ENCODE data around the gene ASF1A.

DNA sequence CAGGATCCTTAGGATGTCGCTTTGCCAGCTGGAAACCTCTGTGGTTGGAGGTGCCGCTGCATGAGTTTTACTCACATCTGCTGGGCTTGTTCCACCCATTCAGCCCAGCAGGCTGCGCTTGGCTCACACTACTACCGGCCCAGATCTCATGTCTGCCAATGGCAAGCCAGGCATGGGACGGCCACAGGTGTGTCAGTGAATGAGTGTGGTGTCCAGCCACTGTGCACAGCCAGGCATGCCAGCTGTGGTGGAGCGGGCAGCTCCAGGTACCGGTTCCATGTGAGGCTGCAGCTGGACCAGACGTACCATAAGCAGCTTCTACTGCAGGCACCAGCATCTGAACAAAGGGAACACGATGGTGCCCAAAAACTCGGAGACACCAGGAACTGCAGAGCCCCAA lies 33.1 kb upstream of the ASF1A start:
- no peak for TF ChIP-seq PAX8 (CRISPR knock-in tag; IDR thresholded peaks at IDR 0.05; ENCODE audit: borderline replicate concordance)
- TF ChIP-seq, protein P1, sequence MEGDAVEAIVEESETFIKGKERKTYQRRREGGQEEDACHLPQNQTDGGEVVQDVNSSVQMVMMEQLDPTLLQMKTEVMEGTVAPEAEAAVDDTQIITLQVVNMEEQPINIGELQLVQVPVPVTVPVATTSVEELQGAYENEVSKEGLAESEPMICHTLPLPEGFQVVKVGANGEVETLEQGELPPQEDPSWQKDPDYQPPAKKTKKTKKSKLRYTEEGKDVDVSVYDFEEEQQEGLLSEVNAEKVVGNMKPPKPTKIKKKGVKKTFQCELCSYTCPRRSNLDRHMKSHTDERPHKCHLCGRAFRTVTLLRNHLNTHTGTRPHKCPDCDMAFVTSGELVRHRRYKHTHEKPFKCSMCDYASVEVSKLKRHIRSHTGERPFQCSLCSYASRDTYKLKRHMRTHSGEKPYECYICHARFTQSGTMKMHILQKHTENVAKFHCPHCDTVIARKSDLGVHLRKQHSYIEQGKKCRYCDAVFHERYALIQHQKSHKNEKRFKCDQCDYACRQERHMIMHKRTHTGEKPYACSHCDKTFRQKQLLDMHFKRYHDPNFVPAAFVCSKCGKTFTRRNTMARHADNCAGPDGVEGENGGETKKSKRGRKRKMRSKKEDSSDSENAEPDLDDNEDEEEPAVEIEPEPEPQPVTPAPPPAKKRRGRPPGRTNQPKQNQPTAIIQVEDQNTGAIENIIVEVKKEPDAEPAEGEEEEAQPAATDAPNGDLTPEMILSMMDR (CRISPR knock-in tag; IDR thresholded peaks at IDR 0.05): peak; percentile 41
- no peak for TF ChIP-seq KLF11 (CRISPR knock-in tag; IDR thresholded peaks at IDR 0.05)
- TF ChIP-seq ARNTL (CRISPR knock-in tag; IDR thresholded peaks at IDR 0.05): no peak
- TF ChIP-seq FOXK2 (IDR thresholded peaks at IDR 0.05): no peak
